HepG2 (cell line): ENCODE data around the gene CCT3. TPM values are rescaled to one million over a fixed set of nuclear protein-coding genes. Genes with fewer than 3 reads are reported as not detected.
A peak's percentile ranks its signal among the peaks of the same experiment; 100 is the strongest.

Experiments used
- ATF7 ChIP-seq, 2 experiments: fragments of 450-650 bp in 1 of 2; sonication (generic) in 1 of 2; formaldehyde crosslinking in 1 of 2; IDR thresholded peaks; 2 replicates each; pipeline versions ENCODE4 v1.4.0 to v1.6.1; 2016 to 2020; ENCODE audit warnings: antibody characterized with exemption in 1 of 2, mild to moderate bottlenecking in 1 of 2, missing genetic modification reagents in 1 of 2
- FOXA3 ChIP-seq: IDR thresholded peaks from 2 replicates; pipeline ENCODE4 v1.6.1; 2016; ENCODE audit warnings: missing genetic modification reagents, missing compliant biosample characterization
- FOXJ3 ChIP-seq: sonication (generic); formaldehyde crosslinking; IDR thresholded peaks from 2 replicates; pipeline ENCODE4 v1.4.0; 2020; ENCODE audit warnings: missing genetic modification reagents, mild to moderate bottlenecking, borderline replicate concordance
- GATA4 ChIP-seq: sonication (generic); IDR thresholded peaks from 2 replicates; pipeline ENCODE4 v1.6.1; 2016; ENCODE audit warnings: antibody characterized with exemption, low read depth, borderline replicate concordance
- HOXD1 ChIP-seq: sonication (generic); formaldehyde crosslinking; IDR thresholded peaks from 2 replicates; pipeline ENCODE4 v1.5.0; 2020; ENCODE audit warnings: missing genetic modification reagents
- MAFG ChIP-seq: sonication (generic); formaldehyde crosslinking; IDR thresholded peaks from 2 replicates; pipeline ENCODE4 v1.5.1; 2020; ENCODE audit warnings: mild to moderate bottlenecking, missing genetic modification reagents
- MBNL3 ChIP-seq: fragments of 250-450 bp; sonication (Bioruptor Pico); conservative IDR thresholded peaks from 2 replicates; pipeline ENCODE4 v1.8.0; 2022; ENCODE audit warnings: mild to moderate bottlenecking, inconsistent platforms
- MXI1 ChIP-seq: IDR thresholded peaks from 3 replicates; pipeline ENCODE4 v1.6.1; 2012; ENCODE audit warnings: low read depth, low read length, inconsistent platforms, borderline replicate concordance
- MYPOP ChIP-seq: sonication (generic); formaldehyde crosslinking; IDR thresholded peaks from 2 replicates; pipeline ENCODE4 v1.8.1; 2023; ENCODE audit warnings: mild to moderate bottlenecking, moderate library complexity, missing genetic modification reagents
- NFE2L1 ChIP-seq: sonication (generic); formaldehyde crosslinking; IDR thresholded peaks from 2 replicates; pipeline ENCODE4 v1.4.0; 2020; ENCODE audit warnings: missing genetic modification reagents, mild to moderate bottlenecking, borderline replicate concordance
- RARA ChIP-seq: IDR thresholded peaks from 2 replicates; pipeline ENCODE4 v1.6.1; 2016; ENCODE audit warnings: missing genetic modification reagents, missing compliant biosample characterization
- RBAK ChIP-seq: sonication (generic); formaldehyde crosslinking; IDR thresholded peaks from 2 replicates; pipeline ENCODE4 v1.5.1; 2020; ENCODE audit warnings: mild to moderate bottlenecking, missing genetic modification reagents
- TEAD3 ChIP-seq: optimal IDR thresholded peaks from 2 replicates; pipeline ENCODE3; 2016; ENCODE audit warnings: borderline replicate concordance
- TSC22D2 ChIP-seq: sonication (generic); formaldehyde crosslinking; IDR thresholded peaks from 2 replicates; pipeline ENCODE4 v1.5.1; 2020; ENCODE audit warnings: missing genetic modification reagents, mild to moderate bottlenecking, borderline replicate concordance
- ZNF232 ChIP-seq: sonication (generic); formaldehyde crosslinking; IDR thresholded peaks from 2 replicates; pipeline ENCODE4 v1.4.0; 2020; ENCODE audit warnings: missing genetic modification reagents, borderline replicate concordance
- ZNF558 ChIP-seq: sonication (generic); formaldehyde crosslinking; IDR thresholded peaks from 2 replicates; pipeline ENCODE4 v1.9.0; 2022; ENCODE audit warnings: mild to moderate bottlenecking, missing genetic modification reagents, borderline replicate concordance
- polyA plus RNA-seq, 8 experiments: library from polyadenylated mRNA; depleted of rRNA in 3 of 8; stranded (reverse) in 7 of 8; unstranded in 1 of 8; fragments of >200 nt; fragmentation: Illumina TruSeq in 4 of 8; extraction: Trizol in 4 of 8; gene quantifications; 2 replicates each; pipeline versions ENCODE4 v1.2.1 to v1.2.3, GENCODE V29; 2011 to 2016; ENCODE audit warnings: low read depth in 4 of 8, missing spikeins in 1 of 8, mixed read lengths in 1 of 8; ENCODE audit not compliant: insufficient read depth in 1 of 8
- total RNA-seq, 5 experiments: library from RNA; depleted of rRNA; stranded (reverse); fragments of >200 nt; fragmentation: Illumina TruSeq; extraction: Trizol; gene quantifications; 2 replicates each; pipeline ENCODE4 v1.2.3, GENCODE V29; 2016; ENCODE audit warnings: low read depth in 1 of 5
- TF ChIP-seq, protein P1 (sequence below): sonication (generic); formaldehyde crosslinking; IDR thresholded peaks from 2 replicates; pipeline ENCODE4; 2020; ENCODE audit warnings: missing genetic modification reagents, mild to moderate bottlenecking, borderline replicate concordance
- TF ChIP-seq, protein P2 (sequence below): sonication (generic); formaldehyde crosslinking; IDR thresholded peaks from 2 replicates; pipeline ENCODE4 v1.8.1; 2023; ENCODE audit warnings: mild to moderate bottlenecking, missing genetic modification reagents
- TF ChIP-seq, protein P3 (sequence below): sonication (generic); formaldehyde crosslinking; IDR thresholded peaks from 2 replicates; pipeline ENCODE4 v1.5.0; 2020; ENCODE audit warnings: mild to moderate bottlenecking, low read depth, missing genetic modification reagents, borderline replicate concordance

The CCT3 gene
- total and polyA plus RNA-seq, 2 of the 13 experiments (the other 11 are each of a cell fraction or from before 2014, with no cell fraction given), result 319 to 615 TPM

GRCh38 chr1:156282479-156283222 lies 55.4 kb downstream of the CCT3 start, which contains the start of gene SMG5 (continued):
- TF ChIP-seq, protein P1, sequence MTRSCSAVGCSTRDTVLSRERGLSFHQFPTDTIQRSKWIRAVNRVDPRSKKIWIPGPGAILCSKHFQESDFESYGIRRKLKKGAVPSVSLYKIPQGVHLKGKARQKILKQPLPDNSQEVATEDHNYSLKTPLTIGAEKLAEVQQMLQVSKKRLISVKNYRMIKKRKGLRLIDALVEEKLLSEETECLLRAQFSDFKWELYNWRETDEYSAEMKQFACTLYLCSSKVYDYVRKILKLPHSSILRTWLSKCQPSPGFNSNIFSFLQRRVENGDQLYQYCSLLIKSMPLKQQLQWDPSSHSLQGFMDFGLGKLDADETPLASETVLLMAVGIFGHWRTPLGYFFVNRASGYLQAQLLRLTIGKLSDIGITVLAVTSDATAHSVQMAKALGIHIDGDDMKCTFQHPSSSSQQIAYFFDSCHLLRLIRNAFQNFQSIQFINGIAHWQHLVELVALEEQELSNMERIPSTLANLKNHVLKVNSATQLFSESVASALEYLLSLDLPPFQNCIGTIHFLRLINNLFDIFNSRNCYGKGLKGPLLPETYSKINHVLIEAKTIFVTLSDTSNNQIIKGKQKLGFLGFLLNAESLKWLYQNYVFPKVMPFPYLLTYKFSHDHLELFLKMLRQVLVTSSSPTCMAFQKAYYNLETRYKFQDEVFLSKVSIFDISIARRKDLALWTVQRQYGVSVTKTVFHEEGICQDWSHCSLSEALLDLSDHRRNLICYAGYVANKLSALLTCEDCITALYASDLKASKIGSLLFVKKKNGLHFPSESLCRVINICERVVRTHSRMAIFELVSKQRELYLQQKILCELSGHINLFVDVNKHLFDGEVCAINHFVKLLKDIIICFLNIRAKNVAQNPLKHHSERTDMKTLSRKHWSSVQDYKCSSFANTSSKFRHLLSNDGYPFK (CRISPR knock-in tag), result peak; percentile 98
- TF ChIP-seq GATA4, result no peak
- no peak for TF ChIP-seq HOXD1 (CRISPR knock-in tag)
- peak; percentile 31 for TF ChIP-seq TEAD3 (CRISPR knock-in tag)
- TF ChIP-seq FOXJ3 (CRISPR knock-in tag), result peak; percentile 58; the same call in 1 of the 2 replicates
- TF ChIP-seq RARA, result no peak
- TF ChIP-seq ATF7 (IDR thresholded peaks at IDR 0.05), result no peak
- TF ChIP-seq ATF7 (CRISPR knock-in tag; IDR thresholded peaks at IDR 0.05), result no peak
- no peak for TF ChIP-seq MAFG (CRISPR knock-in tag)
- TF ChIP-seq, protein P2, sequence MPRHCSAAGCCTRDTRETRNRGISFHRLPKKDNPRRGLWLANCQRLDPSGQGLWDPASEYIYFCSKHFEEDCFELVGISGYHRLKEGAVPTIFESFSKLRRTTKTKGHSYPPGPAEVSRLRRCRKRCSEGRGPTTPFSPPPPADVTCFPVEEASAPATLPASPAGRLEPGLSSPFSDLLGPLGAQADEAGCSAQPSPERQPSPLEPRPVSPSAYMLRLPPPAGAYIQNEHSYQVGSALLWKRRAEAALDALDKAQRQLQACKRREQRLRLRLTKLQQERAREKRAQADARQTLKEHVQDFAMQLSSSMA, result peak; percentile 93
- TF ChIP-seq ZNF232 (CRISPR knock-in tag), result peak; percentile 57; the same call in 1 of the 2 replicates
- no peak for TF ChIP-seq RBAK
- peak; percentile 80 for TF ChIP-seq FOXA3
- no peak; the same call in 1 of the 2 replicates for TF ChIP-seq TSC22D2 (CRISPR knock-in tag)
- 0 out of 2 replicates have a peak, but pooled peaks have one; percentile 39 for TF ChIP-seq MYPOP (CRISPR knock-in tag)
- no peak for TF ChIP-seq MBNL3
- TF ChIP-seq ZNF558 (CRISPR knock-in tag), result no peak; the same call in 1 of the 2 replicates
- TF ChIP-seq, protein P3, sequence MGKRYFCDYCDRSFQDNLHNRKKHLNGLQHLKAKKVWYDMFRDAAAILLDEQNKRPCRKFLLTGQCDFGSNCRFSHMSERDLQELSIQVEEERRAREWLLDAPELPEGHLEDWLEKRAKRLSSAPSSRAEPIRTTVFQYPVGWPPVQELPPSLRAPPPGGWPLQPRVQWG, result no peak
- TF ChIP-seq NFE2L1 (CRISPR knock-in tag), result no peak
- peak; percentile 93 for TF ChIP-seq MXI1
